LHCN-M2 (cell line): Measurements from ENCODE around the gene BAMBI. TPM values are rescaled to one million over a fixed set of nuclear protein-coding genes. Genes with fewer than 3 reads are reported as not detected.
A peak's percentile ranks its signal among the peaks of the same experiment; 100 is the strongest.

ENCODE experiments used
- DNase-seq: peaks from one replicate; pipeline ENCODE4 v3.0.0-alpha.2; 2012; ENCODE audit warnings: low read depth
- total RNA-seq: library from RNA; depleted of rRNA; stranded (reverse); fragments of >200 nt; gene quantifications from 2 replicates; pipeline ENCODE4 v1.2.3, GENCODE V29; 2014

BAMBI gene
- total RNA-seq, 1 experiment from 2014 or later: 0.80 TPM

GRCh38 chr10:28676326-28676967 is 874 bp upstream of the BAMBI start:
- DNase-seq: no peak

- no peak for DNase-seq
Measured at GRCh38 chr10:28677888-28678686, 766 bp downstream of the BAMBI start.

GRCh38 chr10:28678687-28679457 is 1.6 kb downstream of the BAMBI start:
- no peak for DNase-seq

GRCh38 chr10:28679581-28680357 is 2.4 kb downstream of the BAMBI start:
- DNase-seq: no peak

- DNase-seq: no peak
Measured at GRCh38 chr10:28680358-28680752, 3.0 kb downstream of the BAMBI start.

GRCh38 chr10:28681291-28681763 is 4.0 kb downstream of the BAMBI start:
- DNase-seq: peak; percentile 15

GRCh38 chr10:28681928-28682750 is 4.8 kb downstream of the BAMBI start:
- no peak for DNase-seq

- no peak for DNase-seq
Measured at GRCh38 chr10:28684157-28684985, 7.0 kb downstream of the BAMBI start.

- DNase-seq: no peak
Measured at GRCh38 chr10:28684986-28685580, 7.8 kb downstream of the BAMBI start.

GRCh38 chr10:28685717-28686116 is 8.4 kb downstream of the BAMBI start:
- no peak for DNase-seq

GRCh38 chr10:28686835-28687682 is 9.7 kb downstream of the BAMBI start:
- DNase-seq: no peak

- no peak for DNase-seq
Measured at GRCh38 chr10:28687683-28688001, 10.3 kb downstream of the BAMBI start.

GRCh38 chr10:28690545-28690944 is 13.2 kb downstream of the BAMBI start:
- DNase-seq: no peak

GRCh38 chr10:28691187-28691694 is 13.9 kb downstream of the BAMBI start:
- no peak for DNase-seq

- no peak for DNase-seq
Measured at GRCh38 chr10:28692050-28692449, 14.7 kb downstream of the BAMBI start.

- DNase-seq: no peak
Measured at GRCh38 chr10:28694530-28694929, 17.2 kb downstream of the BAMBI start.

GRCh38 chr10:28698075-28698474 is 20.8 kb downstream of the BAMBI start:
- no peak for DNase-seq

GRCh38 chr10:28704464-28705161 is 27.3 kb downstream of the BAMBI start:
- no peak for DNase-seq
